MM.1S (cell line): ENCODE measurements around the gene PRAMEF5.
"Not testable (repeated sequence)": the region's sequence is repeated elsewhere in the genome, so short reads cannot be mapped to it uniquely, and the experiment has no call there.

ENCODE experiments used
- DNase-seq: peaks from one replicate; pipeline ENCODE4 v3.0.0-alpha.2; 2015
- H2AFZ ChIP-seq: fragments of 300-600 bp; sonication (generic); 2 replicates; pipeline ENCODE4 v1.6.0; 2016; ENCODE audit warnings: antibody characterized with exemption, low read length
- H3F3A ChIP-seq: fragments of 300-600 bp; sonication (generic); 2 replicates; pipeline ENCODE4 v1.6.1; 2016; ENCODE audit warnings: mild to moderate bottlenecking, antibody characterized with exemption, low read length, moderate library complexity, mixed read lengths; ENCODE audit not compliant: insufficient read depth
- H3K27ac ChIP-seq: fragments of 300-600 bp; sonication (generic); 2 replicates; pipeline ENCODE4 v1.5.1; 2016; ENCODE audit warnings: mild to moderate bottlenecking, low read length
- H3K27me3 ChIP-seq: fragments of 300-600 bp; sonication (generic); replicated peaks from 2 replicates; pipeline ENCODE4 v1.6.0; 2016; ENCODE audit warnings: low read length; ENCODE audit not compliant: insufficient read depth
- H3K36me3 ChIP-seq: fragments of 300-600 bp; sonication (generic); replicated peaks from 2 replicates; pipeline ENCODE4 v1.6.1; 2016; ENCODE audit warnings: mild to moderate bottlenecking, low read length, mixed read lengths; ENCODE audit not compliant: insufficient read depth
- H3K4me1 ChIP-seq: fragments of 300-600 bp; sonication (generic); 2 replicates; pipeline ENCODE4 v1.6.1; 2016; ENCODE audit warnings: low read length, mixed read lengths
- H3K4me2 ChIP-seq: fragments of 300-600 bp; sonication (generic); 2 replicates; pipeline ENCODE4 v1.6.0; 2016; ENCODE audit warnings: low read depth, low read length
- H3K4me3 ChIP-seq: fragments of 300-600 bp; sonication (generic); 2 replicates; pipeline ENCODE4 v1.5.1; 2016; ENCODE audit warnings: low read length, mixed read lengths
- H3K79me2 ChIP-seq: fragments of 300-600 bp; sonication (generic); 2 replicates; pipeline ENCODE4 v1.6.1; 2016; ENCODE audit warnings: mixed run types, low read length, mixed read lengths
- H3K9ac ChIP-seq: fragments of 300-600 bp; sonication (generic); 2 replicates; pipeline ENCODE4 v1.6.1; 2016; ENCODE audit warnings: low read length, mixed read lengths
- H3K9me2 ChIP-seq: fragments of 300-600 bp; sonication (generic); replicated peaks from 2 replicates; pipeline ENCODE4 v1.6.1; 2016; ENCODE audit warnings: mild to moderate bottlenecking, low read length, mixed read lengths; ENCODE audit not compliant: insufficient read depth
- H3K9me3 ChIP-seq: fragments of 300-600 bp; sonication (generic); replicated peaks from 2 replicates; pipeline ENCODE4 v1.6.1; 2016; ENCODE audit warnings: mild to moderate bottlenecking, low read length, mixed read lengths; ENCODE audit not compliant: insufficient read depth
- H4K20me1 ChIP-seq: fragments of 300-600 bp; sonication (generic); 2 replicates; pipeline ENCODE4 v1.6.1; 2016; ENCODE audit warnings: mild to moderate bottlenecking, low read length, moderate library complexity, mixed read lengths; ENCODE audit not compliant: insufficient read depth

Gene PRAMEF5

DNA sequence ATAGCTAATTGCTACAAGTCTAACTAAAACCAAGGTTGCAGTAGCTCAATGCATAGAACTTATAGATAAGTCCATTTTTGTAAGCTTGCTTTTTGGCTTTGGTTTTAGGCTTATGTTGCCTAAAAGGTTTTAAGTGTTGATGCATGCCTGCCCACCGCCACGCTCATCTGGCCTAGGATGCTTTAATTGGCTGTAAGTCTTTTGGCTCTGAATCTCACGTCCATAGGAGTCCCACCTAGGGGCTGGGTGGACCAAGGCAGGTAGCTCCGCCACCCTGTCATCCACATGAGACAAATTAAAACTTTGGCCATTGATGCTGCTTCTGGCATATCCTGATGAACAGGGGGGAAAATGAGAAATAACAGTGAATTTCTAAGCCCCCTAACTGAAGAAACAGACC lies 16.4 kb upstream of the PRAMEF5 start:
- not testable (repeated sequence) for H3K4me2 ChIP-seq, H3K27ac ChIP-seq, DNase-seq, H2AFZ ChIP-seq, H3K79me2 ChIP-seq, H3K9me3 ChIP-seq, H3K9ac ChIP-seq, H3K4me3 ChIP-seq, H4K20me1 ChIP-seq, H3K36me3 ChIP-seq, H3F3A ChIP-seq, H3K4me1 ChIP-seq, H3K9me2 ChIP-seq
- peaks cover 16% of the 10 kb centered on the region for H3K27me3 ChIP-seq

DNA sequence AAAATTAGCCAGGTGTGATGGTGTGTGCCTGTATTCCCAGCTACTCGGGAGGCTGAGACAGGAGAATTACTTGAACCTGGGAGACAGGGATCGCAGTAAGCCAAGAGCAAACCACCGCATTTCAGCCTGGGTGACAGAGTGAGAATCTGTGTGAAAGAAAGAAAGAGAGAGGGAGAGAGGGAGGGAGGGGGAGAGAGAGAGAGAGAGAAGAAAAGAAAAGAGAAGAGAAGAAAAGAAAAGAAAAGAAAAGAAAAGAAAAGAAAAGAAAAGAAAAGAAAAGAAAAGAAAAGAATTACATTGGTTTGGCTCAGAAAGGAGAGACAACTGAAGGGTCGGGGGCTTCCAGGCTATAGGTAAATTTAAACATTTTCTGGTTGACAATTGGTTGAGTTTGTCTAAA lies 14.4 kb upstream of the PRAMEF5 start:
- H2AFZ ChIP-seq, H3K9ac ChIP-seq, H3K27ac ChIP-seq: not testable (repeated sequence)

DNA sequence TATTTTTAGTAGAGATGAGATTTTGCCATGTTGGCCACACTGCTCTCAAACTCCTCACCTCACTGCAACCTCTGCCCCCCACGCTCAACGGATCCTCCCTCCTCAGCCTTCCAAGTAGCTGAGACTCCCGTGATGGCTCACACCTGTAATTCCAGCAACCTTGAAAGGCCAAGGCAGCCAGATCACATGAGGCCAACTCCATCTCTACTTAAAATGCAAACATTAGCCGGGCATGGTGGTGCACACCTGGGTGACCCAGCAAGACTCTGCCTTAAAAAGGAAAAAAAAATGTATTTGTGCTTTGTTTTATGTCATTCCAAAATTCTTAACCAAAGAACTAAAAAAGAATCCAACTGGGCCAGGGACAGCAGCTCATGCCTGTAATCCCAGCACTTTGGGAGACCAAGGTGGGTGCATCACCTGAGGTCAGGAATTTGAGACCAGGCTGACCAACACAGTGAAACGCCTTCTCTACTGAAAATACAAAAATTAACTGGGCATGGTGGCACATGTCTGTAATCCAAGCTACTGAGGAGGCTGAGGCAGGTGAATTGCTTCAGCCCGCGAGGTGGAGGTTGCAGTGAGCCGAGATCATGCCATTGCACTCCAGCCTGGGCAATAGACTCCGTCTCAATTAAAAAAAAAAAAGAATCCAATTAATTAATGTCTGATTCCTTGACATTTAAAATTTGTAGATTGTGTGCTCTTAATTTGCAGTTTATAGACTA lies 10.3 kb upstream of the PRAMEF5 start:
- not testable (repeated sequence) for H2AFZ ChIP-seq, DNase-seq, H4K20me1 ChIP-seq, H3K9me2 ChIP-seq, H3K27me3 ChIP-seq, H3K9me3 ChIP-seq, H3F3A ChIP-seq, H3K36me3 ChIP-seq, H3K27ac ChIP-seq, H3K4me1 ChIP-seq, H3K79me2 ChIP-seq, H3K9ac ChIP-seq, H3K4me2 ChIP-seq, H3K4me3 ChIP-seq

More for the DNA sequence above, 14.4 kb upstream of the PRAMEF5 start:
- H3K4me1 ChIP-seq, H3K79me2 ChIP-seq, H3K4me3 ChIP-seq, H3K9me2 ChIP-seq, H3F3A ChIP-seq, H4K20me1 ChIP-seq, DNase-seq, H3K9me3 ChIP-seq, H3K36me3 ChIP-seq, H3K4me2 ChIP-seq: not testable (repeated sequence)
- peaks cover 16% of the 10 kb centered on the region for H3K27me3 ChIP-seq

DNA sequence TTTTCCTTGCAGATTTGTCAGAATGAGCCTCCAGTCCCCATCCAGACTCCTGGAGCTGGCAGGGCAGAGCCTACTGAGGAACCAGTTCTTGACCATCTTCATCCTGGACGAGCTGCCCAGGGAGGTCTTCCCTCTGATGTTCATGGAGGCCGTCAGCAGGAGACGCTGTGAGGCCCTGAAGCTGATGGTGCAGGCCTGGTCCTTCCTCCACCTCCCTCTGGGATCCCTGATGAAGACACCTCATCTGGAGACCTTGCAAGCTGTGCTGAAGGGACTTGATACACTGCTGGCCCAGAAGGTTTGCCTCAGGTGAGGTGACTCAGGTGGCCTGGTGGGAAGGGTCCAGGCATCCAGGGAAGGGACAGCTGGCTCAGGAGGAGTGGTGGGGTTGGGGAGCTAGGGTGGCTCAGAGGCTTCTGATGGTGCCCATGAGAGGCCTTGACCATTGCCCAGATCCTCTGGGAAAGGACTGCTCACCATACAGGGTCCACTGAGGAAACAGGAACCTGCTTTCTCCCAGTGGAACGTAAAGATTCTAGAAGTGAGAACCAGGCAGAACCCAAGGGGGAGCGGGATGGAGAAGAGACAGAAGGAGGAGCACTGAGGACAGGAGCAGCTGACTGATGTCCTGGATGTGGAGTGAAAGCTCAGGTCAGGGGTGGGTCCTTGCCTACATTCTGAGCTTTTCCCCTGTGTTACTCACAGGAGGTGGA lies 8.0 kb upstream of the PRAMEF5 start:
- not testable (repeated sequence) for H3K36me3 ChIP-seq, H3K27ac ChIP-seq, H2AFZ ChIP-seq, H3F3A ChIP-seq, DNase-seq, H3K9me3 ChIP-seq, H4K20me1 ChIP-seq, H3K4me2 ChIP-seq, H3K4me1 ChIP-seq, H3K27me3 ChIP-seq, H3K9ac ChIP-seq, H3K9me2 ChIP-seq, H3K4me3 ChIP-seq, H3K79me2 ChIP-seq

DNA sequence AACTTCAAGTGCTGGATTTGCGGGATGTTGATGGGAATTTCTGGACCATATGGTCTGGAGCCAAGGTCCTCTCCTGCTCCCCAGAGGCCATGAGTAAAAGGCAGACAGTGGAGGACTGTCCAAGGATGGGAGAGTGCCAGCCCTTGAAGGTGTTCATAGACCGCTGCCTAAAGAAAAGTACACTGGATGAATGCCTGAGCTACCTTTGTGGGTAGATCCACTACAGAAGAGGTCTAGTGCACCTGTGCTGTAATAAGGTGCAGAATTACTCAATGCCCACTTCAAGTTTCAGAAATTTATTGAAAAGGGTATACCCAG lies 7.5 kb upstream of the PRAMEF5 start:
- not testable (repeated sequence) for H3K9ac ChIP-seq, H3K27me3 ChIP-seq, H3F3A ChIP-seq, H3K27ac ChIP-seq, H3K4me1 ChIP-seq, H3K9me3 ChIP-seq, H4K20me1 ChIP-seq, H3K9me2 ChIP-seq, H3K79me2 ChIP-seq, DNase-seq, H3K36me3 ChIP-seq, H3K4me2 ChIP-seq, H3K4me3 ChIP-seq, H2AFZ ChIP-seq

DNA sequence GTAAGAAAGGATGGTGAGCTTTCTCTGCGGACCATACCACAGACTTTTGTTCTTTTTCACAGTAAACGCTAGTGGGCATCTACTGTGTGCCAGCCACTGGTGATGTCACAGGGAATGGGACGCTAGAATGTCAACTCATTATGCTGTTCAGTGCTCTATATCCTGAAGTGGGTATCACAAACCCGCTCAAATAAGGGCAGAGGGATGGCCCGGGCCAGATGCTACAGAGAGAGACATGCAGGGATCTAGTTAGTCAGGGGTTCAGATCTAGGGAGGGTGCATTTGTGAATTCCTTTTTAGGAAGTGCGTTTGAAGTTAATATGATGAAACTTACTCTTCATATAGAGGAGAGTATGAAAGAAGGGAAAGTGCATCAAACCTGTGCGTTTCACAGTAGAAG lies 6.9 kb upstream of the PRAMEF5 start:
- H3K36me3 ChIP-seq, H3K4me2 ChIP-seq, H3K9me2 ChIP-seq, H3K9ac ChIP-seq, H2AFZ ChIP-seq, H3K27ac ChIP-seq, H3K4me1 ChIP-seq, H3F3A ChIP-seq, H3K4me3 ChIP-seq, H4K20me1 ChIP-seq, H3K9me3 ChIP-seq, H3K79me2 ChIP-seq, DNase-seq, H3K27me3 ChIP-seq: not testable (repeated sequence)

DNA sequence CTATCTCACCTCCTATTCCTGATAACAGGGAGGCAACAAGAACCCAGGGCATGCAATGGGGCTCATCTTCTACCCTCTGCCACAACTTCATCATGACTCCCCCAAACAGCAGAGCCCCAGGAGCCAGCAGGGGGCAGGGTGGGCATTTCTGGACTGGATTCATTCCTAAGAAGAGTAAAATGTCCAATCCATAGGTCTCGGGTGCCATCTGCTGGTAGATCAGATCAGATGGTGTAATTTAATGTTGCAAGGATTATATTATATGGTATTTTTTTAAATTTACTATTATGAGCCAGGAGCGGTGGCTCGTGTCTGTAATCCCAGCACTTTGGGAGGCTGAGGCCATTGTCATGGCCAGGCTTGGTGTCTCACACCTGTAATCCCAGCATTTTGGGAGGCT lies 11.1 kb downstream of the PRAMEF5 start:
- not testable (repeated sequence) for H3F3A ChIP-seq, H3K4me1 ChIP-seq, H3K4me3 ChIP-seq, H3K9ac ChIP-seq, H3K9me3 ChIP-seq, H2AFZ ChIP-seq, DNase-seq, H3K79me2 ChIP-seq, H3K4me2 ChIP-seq, H3K27me3 ChIP-seq, H3K27ac ChIP-seq, H3K36me3 ChIP-seq, H3K9me2 ChIP-seq, H4K20me1 ChIP-seq

DNA sequence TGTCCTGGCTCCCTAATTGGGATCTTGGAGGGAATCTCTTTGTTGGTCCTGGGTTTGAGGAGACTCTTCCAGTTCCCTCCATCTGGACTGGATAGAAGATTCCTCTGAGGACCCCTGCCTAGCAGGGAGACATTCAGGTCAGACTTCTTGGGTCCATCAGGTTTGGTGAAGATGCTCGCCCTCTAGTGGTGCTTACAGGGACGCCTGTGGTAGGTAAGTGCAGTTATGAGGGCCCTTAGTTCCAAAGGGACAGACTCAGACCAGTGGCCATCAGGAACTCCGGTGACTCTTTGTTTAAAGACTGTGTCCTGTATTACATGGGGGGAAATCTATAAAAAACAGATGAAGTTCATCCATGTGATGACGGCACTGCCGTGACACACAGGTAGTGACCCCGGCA lies 23.0 kb downstream of the PRAMEF5 start:
- H3K9me2 ChIP-seq, H3K27ac ChIP-seq, H4K20me1 ChIP-seq, H3K9me3 ChIP-seq, H3K4me1 ChIP-seq, H3K79me2 ChIP-seq, DNase-seq, H3F3A ChIP-seq, H3K27me3 ChIP-seq, H3K36me3 ChIP-seq, H2AFZ ChIP-seq, H3K4me3 ChIP-seq, H3K4me2 ChIP-seq, H3K9ac ChIP-seq: not testable (repeated sequence)
